Measurements from ENCODE around the gene NSUN3.
"Not testable (repeated sequence)": the region's sequence is repeated elsewhere in the genome, so short reads cannot be mapped to it uniquely, and the experiment has no call there.

NSUN3 gene

GRCh38 chr3:94069194-94069813, 6.4 kb downstream of the NSUN3 start:
- peak; percentile 69 for DNase-seq

DNA sequence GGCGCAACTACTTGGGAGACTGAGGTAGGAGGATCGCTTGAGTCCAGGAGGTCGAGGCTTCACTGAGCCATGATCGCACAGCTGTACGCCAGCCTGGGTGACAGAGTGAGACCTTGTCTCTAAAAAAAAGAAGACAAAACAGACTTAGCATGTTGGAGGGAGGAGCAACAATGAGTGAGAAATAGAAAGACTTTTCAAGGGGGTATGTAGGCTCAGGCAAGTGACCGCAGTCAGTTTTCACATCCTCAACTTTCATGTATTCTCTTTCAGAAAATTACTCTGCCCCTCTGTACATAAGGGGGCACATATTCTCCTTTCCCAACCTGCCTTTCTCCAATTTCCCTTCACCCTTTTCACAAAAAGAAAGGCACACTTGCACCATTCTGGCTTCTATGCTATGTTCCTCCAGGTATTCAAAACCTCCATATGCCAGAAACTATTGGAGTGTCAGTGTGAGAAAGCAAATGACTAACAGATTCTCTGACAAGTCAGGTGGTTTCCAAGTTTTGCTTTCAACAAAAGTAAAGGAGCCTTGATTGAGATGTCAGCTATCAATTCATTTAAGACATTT, 7.6 kb downstream of the NSUN3 start:
- no peak for DNase-seq

GRCh38 chr3:94071713-94072284, 8.9 kb downstream of the NSUN3 start:
- DNase-seq, result no peak

GRCh38 chr3:94076055-94076454, 13.2 kb downstream of the NSUN3 start:
- no peak for DNase-seq

- DNase-seq, result not testable (repeated sequence)
These were observed 17.7 kb downstream of the NSUN3 start for GRCh38 chr3:94080552-94080951.

- no peak for DNase-seq
These were observed 19.0 kb downstream of the NSUN3 start for GRCh38 chr3:94081884-94082283.

- DNase-seq, result no peak
These were observed 19.6 kb downstream of the NSUN3 start for GRCh38 chr3:94082391-94082937.

DNA sequence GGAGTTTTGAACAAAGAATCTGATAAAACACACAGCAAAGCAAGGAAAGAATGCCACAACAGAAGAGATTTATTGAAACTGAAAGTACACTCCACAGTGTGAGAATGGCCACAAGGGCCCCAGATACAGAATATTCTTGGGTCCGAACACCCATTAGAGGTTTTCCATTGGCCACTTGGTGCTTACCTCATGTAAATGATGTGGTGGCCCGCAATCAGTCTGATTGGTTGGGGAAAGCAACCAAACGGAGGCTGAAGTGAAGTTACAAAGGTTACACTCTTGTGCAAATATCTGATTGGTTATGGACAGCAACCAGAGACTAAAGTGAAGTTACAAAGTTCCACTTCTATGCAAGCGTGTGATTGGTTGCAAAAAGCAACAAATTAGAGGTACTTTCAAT, 20.4 kb downstream of the NSUN3 start:
- DNase-seq, result no peak

- DNase-seq, result no peak
These were observed 26.3 kb downstream of the NSUN3 start for GRCh38 chr3:94089126-94089525.

- no peak for DNase-seq
These were observed 29.2 kb downstream of the NSUN3 start for GRCh38 chr3:94092086-94092485.

- no peak for DNase-seq
These were observed 30.3 kb downstream of the NSUN3 start for GRCh38 chr3:94093151-94093550.

- no peak for DNase-seq
These were observed 32.2 kb downstream of the NSUN3 start for GRCh38 chr3:94095111-94095510.

- DNase-seq, result peak; percentile 57
These were observed 35.6 kb downstream of the NSUN3 start for GRCh38 chr3:94098452-94098851.

DNA sequence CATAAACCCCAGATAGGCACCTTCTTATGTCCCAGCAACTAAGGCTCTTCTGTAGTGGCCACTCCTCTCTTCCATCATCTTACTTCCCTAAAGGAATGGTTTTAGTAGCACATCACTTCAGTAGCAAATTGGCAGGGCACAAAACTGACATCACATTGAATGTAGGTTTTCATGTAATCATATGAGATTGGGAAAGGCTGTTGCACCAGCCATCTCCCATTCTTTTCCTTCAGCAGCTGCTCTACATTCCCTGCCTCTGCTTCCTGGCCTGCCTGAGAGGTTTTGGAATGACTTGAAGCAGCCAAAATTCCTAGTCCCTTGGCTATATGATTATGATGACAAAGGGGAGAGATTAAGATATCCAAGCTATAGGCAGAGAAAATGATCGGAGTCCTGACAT, 36.5 kb downstream of the NSUN3 start:
- no peak for DNase-seq

GRCh38 chr3:94101860-94102259, 39.0 kb downstream of the NSUN3 start:
- peak; percentile 50 for DNase-seq

- peak; percentile 35 for DNase-seq
These were observed 43.4 kb downstream of the NSUN3 start for GRCh38 chr3:94106268-94106667.

DNA sequence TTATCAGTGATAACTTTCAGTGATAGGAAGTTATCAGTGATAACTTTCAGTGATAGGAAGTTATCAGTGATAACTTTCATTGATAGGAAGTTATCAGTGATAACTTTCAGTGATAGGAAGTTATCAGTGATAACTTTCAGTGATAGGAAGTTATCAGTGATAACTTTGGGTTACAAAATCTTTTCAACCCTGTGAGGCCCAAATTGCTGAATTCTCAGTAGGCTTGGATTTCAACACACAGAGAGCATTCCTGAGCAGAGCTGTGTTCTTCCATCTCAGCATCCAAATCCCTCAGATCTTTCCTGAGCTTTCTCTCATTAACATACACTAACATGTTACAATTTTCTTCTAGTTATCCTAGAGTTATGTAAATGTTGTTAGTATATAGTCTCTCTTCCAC, 47.4 kb downstream of the NSUN3 start:
- DNase-seq, result not testable (repeated sequence)

DNA sequence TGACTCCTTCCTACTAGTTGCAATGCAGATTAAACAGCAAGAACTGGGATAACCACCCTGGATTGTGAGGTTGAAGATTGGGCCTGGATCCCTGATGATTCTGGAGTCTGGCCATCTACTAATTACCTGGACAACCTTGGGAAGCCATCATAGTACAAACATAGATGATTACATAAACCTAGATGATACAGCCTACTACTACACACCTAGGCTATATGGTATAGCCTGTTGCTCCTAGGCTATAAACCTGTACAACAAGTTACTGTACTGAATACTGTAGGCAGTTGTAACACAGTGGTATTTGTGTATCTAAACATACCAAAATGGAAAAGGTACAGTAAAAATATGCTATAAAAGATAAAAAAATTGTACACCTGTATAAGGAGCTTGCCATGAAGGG, 48.0 kb downstream of the NSUN3 start:
- no peak for DNase-seq

DNA sequence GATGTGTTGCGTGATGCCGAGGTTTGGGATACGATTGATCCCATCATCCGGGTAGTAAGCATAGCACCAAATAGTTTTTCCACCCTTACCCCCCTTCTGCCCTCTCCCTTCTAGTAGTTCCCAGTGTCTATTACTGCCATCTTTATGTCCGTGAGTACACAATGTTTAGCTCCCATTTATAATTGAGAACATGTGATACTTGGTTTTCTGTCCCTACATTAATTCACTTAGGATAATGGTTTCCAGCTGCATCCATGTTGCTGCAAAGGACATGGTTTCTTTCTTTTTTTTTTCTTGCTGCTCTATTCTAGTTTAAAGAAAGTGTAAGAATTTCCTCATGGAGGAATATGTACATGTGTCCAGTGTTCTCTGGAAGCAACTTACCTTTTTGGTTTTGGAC, 51.8 kb downstream of the NSUN3 start:
- DNase-seq, result no peak

- peak; percentile 51 for DNase-seq
These were observed 52.6 kb downstream of the NSUN3 start for GRCh38 chr3:94115482-94115881.

DNA sequence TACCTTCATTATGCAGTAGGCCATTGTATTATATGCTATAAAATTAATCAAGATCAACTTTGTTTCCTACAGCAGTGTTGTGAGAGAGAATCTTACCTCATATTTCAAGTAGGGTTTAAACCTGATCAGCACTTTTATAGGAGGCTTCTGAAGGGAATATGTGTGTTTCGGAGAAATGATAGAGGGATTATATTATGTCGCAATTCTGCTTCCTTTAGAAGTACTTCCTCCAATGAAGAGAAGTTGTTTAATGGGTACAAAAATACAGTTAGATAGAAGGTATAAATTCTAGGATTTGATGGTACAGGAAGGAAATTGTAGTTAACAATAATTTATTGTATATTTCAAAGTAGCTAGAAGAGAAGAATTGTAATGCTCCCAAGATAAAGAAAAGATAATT, 54.9 kb downstream of the NSUN3 start:
- DNase-seq, result no peak

DNA sequence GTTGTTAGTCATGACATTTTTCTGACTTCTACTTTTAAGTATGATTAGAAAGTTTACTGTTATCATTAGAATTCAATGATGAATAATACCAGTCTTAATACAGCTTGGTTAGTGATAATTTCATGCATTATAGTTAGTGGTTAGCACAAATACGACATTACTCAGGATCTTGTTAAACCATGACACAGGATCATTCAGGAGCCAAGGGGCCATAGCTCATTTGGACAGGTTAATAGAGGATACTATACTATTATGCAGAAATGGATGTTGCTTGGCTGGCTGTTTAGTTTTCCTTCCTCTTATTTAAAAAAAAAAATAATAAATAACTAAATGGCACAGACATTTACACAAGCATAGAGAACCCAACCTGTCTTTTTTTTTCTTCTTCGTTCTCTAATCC, 55.5 kb downstream of the NSUN3 start:
- DNase-seq, result no peak

DNA sequence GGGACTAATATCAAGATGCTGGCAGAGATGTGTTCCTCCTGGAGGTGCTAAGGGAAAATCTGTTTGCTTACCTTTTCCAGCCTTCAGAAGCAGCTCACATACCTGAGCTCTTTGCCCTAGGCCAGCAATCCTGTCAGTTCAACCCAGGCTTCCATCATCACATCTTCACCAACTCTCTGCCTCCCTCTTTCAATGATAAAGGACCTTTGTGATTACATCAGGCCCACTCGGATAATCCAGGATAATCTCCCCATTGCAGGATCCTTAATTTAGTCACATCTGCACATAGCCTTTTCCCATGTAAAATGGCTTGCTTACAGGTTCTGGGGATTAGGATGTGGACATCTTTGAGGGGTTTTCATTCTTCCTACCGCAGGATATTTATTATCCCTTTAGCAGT, 58.3 kb downstream of the NSUN3 start:
- DNase-seq, result no peak

DNA sequence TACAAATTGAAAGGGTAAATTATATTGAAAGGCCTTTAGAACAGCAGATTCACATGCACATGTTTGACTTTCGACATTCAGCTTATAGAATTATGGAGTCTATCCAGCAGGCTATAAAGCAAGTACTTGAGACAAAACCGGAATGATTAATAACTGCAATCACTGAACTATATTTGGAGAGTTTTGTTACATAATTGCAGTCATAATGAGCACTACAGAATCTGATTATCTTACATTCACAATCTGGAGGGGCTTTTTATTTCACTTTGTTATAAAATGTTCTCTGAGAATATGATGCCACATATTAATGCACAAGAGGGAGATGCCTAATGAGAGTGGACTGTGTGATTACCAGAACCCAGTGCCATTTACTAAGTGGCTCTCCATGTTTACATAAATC, 64.3 kb downstream of the NSUN3 start:
- no peak for DNase-seq

DNA sequence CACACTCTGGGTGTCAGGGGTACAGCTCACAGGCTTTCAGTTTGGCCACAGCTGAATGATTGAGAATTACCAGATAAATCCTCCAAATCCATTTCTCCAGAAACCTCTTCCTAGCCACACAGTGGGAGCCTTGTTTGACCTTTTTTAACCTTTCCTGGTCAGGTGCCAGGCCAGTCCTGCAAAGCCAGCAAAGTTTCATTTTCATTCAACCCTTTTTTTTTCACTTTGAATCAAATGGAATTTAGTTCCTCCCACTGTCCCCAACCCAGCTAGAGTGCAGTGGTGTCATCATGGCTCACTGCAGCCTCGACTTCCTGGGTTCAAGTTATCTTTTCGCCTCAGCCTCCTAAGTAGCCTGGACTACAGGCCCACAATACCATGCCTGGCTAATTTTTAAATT, 67.8 kb downstream of the NSUN3 start:
- no peak for DNase-seq
